Endodermal cell (in vitro differentiated cells): Measurements from ENCODE around the gene TUBB3. TPM values are rescaled to one million over a fixed set of nuclear protein-coding genes. Genes with fewer than 3 reads are reported as not detected.

Experiments used
- DNase-seq: peaks from one replicate; pipeline ENCODE4 v3.0.0-alpha.2; 2017
- H3K27ac ChIP-seq: 2 replicates; pipeline ENCODE4 v1.5.1; 2013; ENCODE audit warnings: mild to moderate bottlenecking, low read depth, low read length, moderate library complexity
- H3K27me3 ChIP-seq: 2 replicates; pipeline ENCODE4 v1.6.1; 2013; ENCODE audit warnings: mild to moderate bottlenecking, low read length, moderate library complexity; ENCODE audit not compliant: insufficient read depth, control insufficient read depth, poor library complexity, severe bottlenecking
- H3K36me3 ChIP-seq: 2 replicates; pipeline ENCODE4 v1.7.0; 2013; ENCODE audit warnings: mild to moderate bottlenecking, low read length, moderate library complexity; ENCODE audit not compliant: control insufficient read depth, insufficient read depth
- H3K4me1 ChIP-seq: one replicate; pipeline ENCODE4 v1.7.0; 2013; ENCODE audit warnings: low read length; ENCODE audit not compliant: control insufficient read depth, insufficient read depth
- H3K4me3 ChIP-seq: 2 replicates; pipeline ENCODE4 v1.5.1; 2013; ENCODE audit warnings: mild to moderate bottlenecking, low read length, moderate library complexity
- H3K9ac ChIP-seq: 2 replicates; pipeline ENCODE4 v1.6.1; 2013; ENCODE audit warnings: mild to moderate bottlenecking, low read length, moderate library complexity; ENCODE audit not compliant: poor library complexity, severe bottlenecking; ENCODE audit errors: extremely low read depth
- H3K9me3 ChIP-seq: 2 replicates; pipeline ENCODE4 v1.6.1; 2013; ENCODE audit warnings: mild to moderate bottlenecking, low read length, moderate library complexity; ENCODE audit not compliant: control insufficient read depth
- H3K27ac Mint-ChIP-seq: 2 replicates; pipeline ENCODE4 v1.8.0; 2020; ENCODE audit warnings: mixed read lengths
- H3K27me3 Mint-ChIP-seq: 2 replicates; pipeline ENCODE4 v1.8.0; 2021; ENCODE audit warnings: mild to moderate bottlenecking, mixed read lengths; ENCODE audit not compliant: insufficient read depth
- H3K36me3 Mint-ChIP-seq: 2 replicates; pipeline ENCODE4 v1.8.0; 2020; ENCODE audit warnings: low read depth, mixed read lengths
- H3K4me1 Mint-ChIP-seq: 2 replicates; pipeline ENCODE4 v1.8.0; 2020; ENCODE audit warnings: mixed read lengths
- H3K4me3 Mint-ChIP-seq: 2 replicates; pipeline ENCODE4 v1.8.0; 2020; ENCODE audit warnings: mild to moderate bottlenecking, moderate library complexity, mixed read lengths
- H3K9me3 Mint-ChIP-seq: 2 replicates; pipeline ENCODE4 v1.8.0; 2020; ENCODE audit warnings: mild to moderate bottlenecking, mixed read lengths
- WGBS, 2 experiments: methylation state at CpG; one replicate each; pipeline versions ENCODE4 v1.1.5 to v1.1.7; 2013; ENCODE audit warnings: missing lambda C conversion rate in 2 of 2, mixed read lengths in 1 of 2; ENCODE audit not compliant: insufficient coverage in 1 of 2, insufficient read length in 1 of 2; 5-methylcytosine and 5-hydroxymethylcytosine counted together
- total RNA-seq, 2 donors: library from RNA; stranded (reverse); fragmentation: NEBNext Ultra II Directional in 1 of 2; extraction: Animal tissue kit (Norgen Biotek cat#: 25700) in 1 of 2; gene quantifications; 2 replicates in 1 of 2; 3 replicates in 1 of 2; pipeline ENCODE4 v1.2.1, GENCODE V29; 2021
- TF ChIP-seq, protein P1 (sequence below): fragments of 200-600 bp; sonication (generic); conservative IDR thresholded peaks from 2 replicates; pipeline ENCODE4 v1.5.0; 2021; ENCODE audit warnings: antibody characterized with exemption, mild to moderate bottlenecking

The TUBB3 gene
- total RNA-seq, 2 donors from 2014 or later, result 109 to 140 TPM

DNA sequence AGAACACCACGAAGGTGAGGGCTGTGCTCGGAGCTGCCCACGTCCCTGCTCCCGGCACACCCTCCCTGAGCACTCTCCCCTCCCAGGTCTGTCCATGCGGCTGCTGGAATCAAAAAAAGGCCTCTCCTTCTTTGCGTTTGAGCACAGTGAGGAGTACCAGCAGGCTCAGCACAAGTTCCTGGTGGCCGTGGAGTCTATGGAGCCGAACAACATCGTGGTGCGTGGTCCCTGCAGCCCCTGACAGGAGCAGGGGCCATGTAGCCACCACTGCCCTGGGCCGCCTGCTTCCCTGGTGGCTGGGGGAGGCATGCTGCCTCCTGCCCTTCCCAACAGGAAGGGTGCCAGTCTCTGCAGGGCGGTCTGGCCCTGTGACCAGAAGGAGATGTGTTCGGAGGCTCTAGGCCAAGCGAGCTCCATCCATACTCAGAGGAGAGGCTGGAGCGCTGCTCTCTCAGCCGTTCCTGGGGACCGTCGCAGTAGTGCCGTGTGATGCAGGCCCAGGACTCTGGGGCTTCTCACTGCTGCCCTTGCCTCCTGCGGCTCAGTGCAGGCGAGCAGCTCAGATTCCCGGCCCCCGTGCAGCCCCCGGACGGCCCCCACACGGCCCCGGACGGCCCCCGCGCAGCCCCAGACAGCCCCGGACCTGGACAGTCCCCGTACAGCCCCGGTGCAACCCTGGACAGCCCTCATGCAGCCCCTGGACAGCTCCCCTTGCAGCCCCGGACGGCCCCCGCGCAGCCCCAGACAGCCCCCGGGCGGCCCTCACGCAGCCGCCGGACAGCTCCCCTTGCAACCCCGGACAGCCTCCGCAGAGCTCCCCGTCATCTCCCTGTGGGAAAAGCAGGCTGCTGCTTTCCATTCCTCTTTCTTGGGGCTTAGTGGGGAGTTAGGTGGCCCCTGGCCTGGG, 29.2 kb upstream of the TUBB3 start:
- Mint-ChIP-seq H3K36me3 (peaks cover 73% of the 10 kb centered on the region), H3K9me3 (no peaks in the 10 kb centered on the region), H3K27ac (no peak overlapping the region), H3K4me1 (no peaks in the 10 kb centered on the region), H3K4me3 (no peak overlapping the region), H3K27me3 (no peaks in the 10 kb centered on the region)
- WGBS, 2 experiments, result 95 to 96% methylated on average over 31 to 45 of the region's 45 CpGs
- TF ChIP-seq, protein P1, sequence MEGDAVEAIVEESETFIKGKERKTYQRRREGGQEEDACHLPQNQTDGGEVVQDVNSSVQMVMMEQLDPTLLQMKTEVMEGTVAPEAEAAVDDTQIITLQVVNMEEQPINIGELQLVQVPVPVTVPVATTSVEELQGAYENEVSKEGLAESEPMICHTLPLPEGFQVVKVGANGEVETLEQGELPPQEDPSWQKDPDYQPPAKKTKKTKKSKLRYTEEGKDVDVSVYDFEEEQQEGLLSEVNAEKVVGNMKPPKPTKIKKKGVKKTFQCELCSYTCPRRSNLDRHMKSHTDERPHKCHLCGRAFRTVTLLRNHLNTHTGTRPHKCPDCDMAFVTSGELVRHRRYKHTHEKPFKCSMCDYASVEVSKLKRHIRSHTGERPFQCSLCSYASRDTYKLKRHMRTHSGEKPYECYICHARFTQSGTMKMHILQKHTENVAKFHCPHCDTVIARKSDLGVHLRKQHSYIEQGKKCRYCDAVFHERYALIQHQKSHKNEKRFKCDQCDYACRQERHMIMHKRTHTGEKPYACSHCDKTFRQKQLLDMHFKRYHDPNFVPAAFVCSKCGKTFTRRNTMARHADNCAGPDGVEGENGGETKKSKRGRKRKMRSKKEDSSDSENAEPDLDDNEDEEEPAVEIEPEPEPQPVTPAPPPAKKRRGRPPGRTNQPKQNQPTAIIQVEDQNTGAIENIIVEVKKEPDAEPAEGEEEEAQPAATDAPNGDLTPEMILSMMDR, result no peak
- Histone ChIP-seq H3K9ac (no peak overlapping the region), H3K27ac (no peak overlapping the region), H3K4me3 (no peak overlapping the region), H3K4me1 (no peaks in the 10 kb centered on the region), H3K9me3 (no peaks in the 10 kb centered on the region), H3K27me3 (no peaks in the 10 kb centered on the region), H3K36me3 (peaks cover 62% of the 10 kb centered on the region)
- DNase-seq, result no peak

DNA sequence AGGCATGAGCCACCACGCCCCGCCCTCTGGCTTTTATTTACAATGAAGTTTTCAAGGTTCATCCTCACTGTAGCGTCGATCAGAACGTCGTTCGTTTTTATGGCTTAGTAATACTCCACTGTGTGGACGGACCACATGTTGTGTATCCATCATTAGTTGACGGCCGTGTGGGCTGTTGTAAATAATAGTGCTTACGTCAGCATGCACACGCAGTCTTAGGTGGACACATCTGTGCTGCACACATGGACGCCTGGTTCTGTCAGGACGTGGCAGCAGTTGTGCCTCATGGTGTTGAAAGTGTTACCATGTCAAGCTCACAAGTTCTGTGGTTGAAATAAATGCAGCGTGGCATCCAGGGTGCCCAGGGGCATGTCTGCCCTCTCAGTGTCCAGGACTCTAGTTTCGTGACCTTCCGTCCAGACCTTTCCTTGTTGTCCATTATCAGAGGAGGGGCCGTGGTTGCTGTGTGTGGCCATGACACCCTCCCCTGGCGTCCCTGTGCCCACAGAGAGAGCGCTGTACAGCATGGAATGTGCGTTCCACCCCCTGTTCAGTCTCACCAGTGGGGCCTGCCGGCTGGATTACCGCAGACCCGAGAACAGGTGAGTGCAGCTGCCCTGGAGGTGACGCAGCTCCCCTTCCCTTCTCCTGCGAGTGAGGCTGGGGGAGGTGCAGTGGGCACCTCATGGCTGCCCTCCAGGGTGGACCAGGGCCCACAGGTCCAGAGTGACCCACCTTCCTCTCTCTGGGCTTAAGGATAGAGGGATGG, 27.5 kb upstream of the TUBB3 start:
- H3K4me1 Mint-ChIP-seq, result no peaks in the 10 kb centered on the region
- no peaks in the 10 kb centered on the region for H3K27me3 Mint-ChIP-seq
- H3K4me3 Mint-ChIP-seq, result no peak overlapping the region
- H3K27ac Mint-ChIP-seq, result no peak overlapping the region
- 96 to 97% methylated on average over 24 to 25 of the region's 26 CpGs for WGBS, 2 experiments
- H3K4me1 ChIP-seq, result no peaks in the 10 kb centered on the region
- no peaks in the 10 kb centered on the region for H3K9me3 Mint-ChIP-seq
- TF ChIP-seq, protein P1, result no peak
- H3K27ac ChIP-seq, result no peak overlapping the region
- H3K9ac ChIP-seq, result no peak overlapping the region
- H3K36me3 Mint-ChIP-seq, result peaks cover 76% of the 10 kb centered on the region
- H3K36me3 ChIP-seq, result peaks cover 73% of the 10 kb centered on the region
- no peaks in the 10 kb centered on the region for H3K27me3 ChIP-seq
- no peak overlapping the region for H3K4me3 ChIP-seq
- DNase-seq, result no peak
- H3K9me3 ChIP-seq, result no peaks in the 10 kb centered on the region

DNA sequence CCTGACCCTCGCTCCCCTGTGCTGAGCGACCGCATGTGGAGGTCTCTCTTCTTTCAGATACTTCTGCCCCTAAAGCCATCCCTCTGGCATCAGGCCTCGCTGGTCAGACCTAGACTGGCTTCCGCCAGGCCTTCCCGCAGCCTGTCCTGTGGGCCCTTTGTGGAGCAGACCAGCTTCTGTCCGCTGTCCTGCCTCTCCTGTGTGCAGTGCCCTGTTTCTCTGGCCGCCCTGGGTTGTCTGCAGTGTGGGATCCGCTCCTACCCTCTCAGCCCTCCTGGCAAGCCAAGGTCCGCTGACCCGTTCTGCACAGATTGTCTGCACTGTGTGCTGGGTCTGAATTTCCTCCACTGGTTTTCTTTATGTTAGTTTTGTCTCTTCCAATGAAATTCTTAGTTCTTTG, 25.9 kb upstream of the TUBB3 start:
- no peak overlapping the region for H3K4me3 Mint-ChIP-seq

More for the DNA sequence above, 25.9 kb upstream of the TUBB3 start:
- H3K9ac ChIP-seq, result no peak overlapping the region
- TF ChIP-seq, protein P1, result no peak
- Mint-ChIP-seq H3K27ac (no peak overlapping the region), H3K36me3 (peaks cover 73% of the 10 kb centered on the region), H3K9me3 (no peaks in the 10 kb centered on the region), H3K4me1 (no peaks in the 10 kb centered on the region), H3K27me3 (no peaks in the 10 kb centered on the region)
- no peak for DNase-seq
- no peak overlapping the region for H3K4me3 ChIP-seq
- 95% methylated on average over 7 to 11 of the region's 11 CpGs for WGBS, 2 experiments
- H3K27me3 ChIP-seq, result no peaks in the 10 kb centered on the region
- H3K36me3 ChIP-seq, result peaks cover 64% of the 10 kb centered on the region
- H3K9me3 ChIP-seq, result no peaks in the 10 kb centered on the region
- H3K27ac ChIP-seq, result no peak overlapping the region
- H3K4me1 ChIP-seq, result no peaks in the 10 kb centered on the region
